Gastroesophageal sphincter (tissue), 4 donors: ENCODE data around the gene UNC93A. TPM values are rescaled to one million over a fixed set of nuclear protein-coding genes. Genes with fewer than 3 reads are reported as not detected.

ENCODE experiments used
- ATAC-seq: fragments of 150-250 bp; one replicate; pipeline ENCODE4 v1.9.1; 2016; ENCODE audit warnings: mild to moderate bottlenecking, moderate library complexity
- H3K27ac ChIP-seq, 4 donors: fragments of 200-600 bp; sonication (generic) in 3 of 4; 1 replicate in 3 of 4; 2 replicates in 1 of 4; pipeline ENCODE4 v1.5.1; 2016 to 2019
- H3K27me3 ChIP-seq: fragments of 200-600 bp; sonication (generic); one replicate; pipeline ENCODE4 v1.5.1; 2019
- H3K36me3 ChIP-seq, 2 donors: fragments of 200-600 bp; sonication (generic); one replicate each; pipeline ENCODE4 v1.5.1; 2019; ENCODE audit warnings: control low read depth in 1 of 2
- H3K4me1 ChIP-seq, 3 donors: fragments of 200-600 bp; sonication (generic); 1 replicate in 2 of 3; 2 replicates in 1 of 3; pipeline ENCODE4 v1.5.1; 2016 to 2019; ENCODE audit warnings: control low read depth in 2 of 3
- H3K4me3 ChIP-seq, 2 donors: fragments of 200-600 bp; sonication (generic); one replicate each; pipeline ENCODE4 v1.5.1; 2019; ENCODE audit warnings: mild to moderate bottlenecking in 1 of 2, moderate library complexity in 1 of 2
- H3K9me3 ChIP-seq, 3 donors: fragments of 200-600 bp; sonication (generic); one replicate each; pipeline ENCODE4 v1.5.1; 2017 to 2019; ENCODE audit warnings: control low read depth in 2 of 3
- CTCF ChIP-seq, 4 experiments: fragments of 200-600 bp in 2 of 4; fragments of 450-650 bp in 2 of 4; sonication (generic) in 1 of 4; IDR thresholded peaks; one replicate each; pipeline ENCODE4 v1.5.1; 2017 to 2019; ENCODE audit warnings: antibody characterized with exemption in 4 of 4, mild to moderate bottlenecking in 2 of 4, moderate library complexity in 2 of 4
- EP300 ChIP-seq: sonication (generic); formaldehyde crosslinking; IDR thresholded peaks from one replicate; pipeline ENCODE4 v1.6.1; 2017; ENCODE audit warnings: antibody characterized with exemption, mild to moderate bottlenecking
- POLR2A ChIP-seq, 2 donors: fragments of 450-650 bp; IDR thresholded peaks; one replicate each; pipeline ENCODE4 v1.6.1; 2017; ENCODE audit warnings: antibody characterized with exemption in 2 of 2, mild to moderate bottlenecking in 2 of 2, moderate library complexity in 1 of 2
- POLR2AphosphoS5 ChIP-seq: sonication (generic); formaldehyde crosslinking; IDR thresholded peaks from one replicate; pipeline ENCODE4 v1.6.1; 2017; ENCODE audit warnings: antibody characterized with exemption
- WGBS, 2 donors: methylation state at CpG; one replicate each; pipeline ENCODE4 v1.1.5; 2018; ENCODE audit warnings: low coverage in 1 of 2; 5-methylcytosine and 5-hydroxymethylcytosine counted together
- total RNA-seq, 4 donors: library from RNA; depleted of rRNA; stranded (reverse); fragments of >200 nt; gene quantifications; one replicate each; pipeline ENCODE4 v1.1.0, GENCODE V29; 2016

The UNC93A gene
- total RNA-seq, 4 donors from 2014 or later, result not detected

GRCh38 chr6:167300902-167301777, 10.0 kb downstream of the UNC93A start:
- no peak overlapping the region for H3K27ac ChIP-seq
- WGBS, 2 donors, result 81 to 97% methylated on average over 3 to 5 of the region's 9 CpGs
- no peaks in the 10 kb centered on the region for H3K4me1 ChIP-seq
- no peak overlapping the region for H3K4me3 ChIP-seq
- no peak for ATAC-seq
- no peak for TF ChIP-seq CTCF (IDR thresholded peaks at IDR 0.05)
- TF ChIP-seq EP300, result no peak
- no peak for TF ChIP-seq POLR2A (IDR thresholded peaks at IDR 0.05)
- no peak for TF ChIP-seq POLR2AphosphoS5
- H3K36me3 ChIP-seq, result no peaks in the 10 kb centered on the region
- peaks cover 0 to 8% (median 0%) of the 10 kb centered on the region in 3 donors for H3K9me3 ChIP-seq
- no peaks in the 10 kb centered on the region for H3K27me3 ChIP-seq

- no peak for TF ChIP-seq CTCF (IDR thresholded peaks at IDR 0.05)
- no peak for TF ChIP-seq EP300
- TF ChIP-seq POLR2A (IDR thresholded peaks at IDR 0.05), result no peak
- no peak for TF ChIP-seq POLR2AphosphoS5
- Histone ChIP-seq H3K27me3 (no peaks in the 10 kb centered on the region), H3K36me3 (no peaks in the 10 kb centered on the region), H3K4me3 (no peak overlapping the region), H3K27ac (no peak overlapping the region), H3K4me1 (no peaks in the 10 kb centered on the region), H3K9me3 (peaks cover 0 to 8% (median 0%) of the 10 kb centered on the region in 3 donors)
- no peak for ATAC-seq
- WGBS, 2 donors, result 65 to 69% methylated on average over 3 to 8 of the region's 9 CpGs
Measured at GRCh38 chr6:167302074-167302473, 11.0 kb downstream of the UNC93A start.

- no peak overlapping the region for H3K27ac ChIP-seq
- no peak overlapping the region for H3K4me3 ChIP-seq
- WGBS, 2 donors, result 76 to 86% methylated on average over 1 to 12 of the region's 13 CpGs
- no peaks in the 10 kb centered on the region for H3K36me3 ChIP-seq
- TF ChIP-seq CTCF (IDR thresholded peaks at IDR 0.05) (no peak), POLR2AphosphoS5 (no peak), POLR2A (IDR thresholded peaks at IDR 0.05) (no peak), EP300 (no peak)
- H3K9me3 ChIP-seq, result peaks cover 0 to 4% (median 0%) of the 10 kb centered on the region in 3 donors
- ATAC-seq, result no peak
- H3K4me1 ChIP-seq, result no peaks in the 10 kb centered on the region
- no peaks in the 10 kb centered on the region for H3K27me3 ChIP-seq
Measured at GRCh38 chr6:167302796-167303195, 11.7 kb downstream of the UNC93A start.

- Histone ChIP-seq H3K4me1 (no peaks in the 10 kb centered on the region), H3K36me3 (no peaks in the 10 kb centered on the region), H3K4me3 (no peak overlapping the region), H3K9me3 (no peaks in the 10 kb centered on the region), H3K27me3 (no peaks in the 10 kb centered on the region), H3K27ac (no peak overlapping the region)
- ATAC-seq, result no peak
- WGBS, 2 donors, result 74 to 79% methylated on average over 4 to 18 of the region's 22 CpGs
- TF ChIP-seq POLR2A (IDR thresholded peaks at IDR 0.05) (no peak), EP300 (no peak), CTCF (IDR thresholded peaks at IDR 0.05) (no peak), POLR2AphosphoS5 (no peak)
Measured at GRCh38 chr6:167303675-167304625, 12.8 kb downstream of the UNC93A start.
